NCI-H128 (cell line): ENCODE measurements around the gene ARV1.
"Not testable (repeated sequence)": the region's sequence is repeated elsewhere in the genome, so short reads cannot be mapped to it uniquely, and the experiment has no call there.

Experiments used
- DNase-seq: peaks from one replicate; lab custom pipeline; 2025; ENCODE audit not compliant: unreplicated experiment; lab: John Stamatoyannopoulos, UW

Gene ARV1

DNA sequence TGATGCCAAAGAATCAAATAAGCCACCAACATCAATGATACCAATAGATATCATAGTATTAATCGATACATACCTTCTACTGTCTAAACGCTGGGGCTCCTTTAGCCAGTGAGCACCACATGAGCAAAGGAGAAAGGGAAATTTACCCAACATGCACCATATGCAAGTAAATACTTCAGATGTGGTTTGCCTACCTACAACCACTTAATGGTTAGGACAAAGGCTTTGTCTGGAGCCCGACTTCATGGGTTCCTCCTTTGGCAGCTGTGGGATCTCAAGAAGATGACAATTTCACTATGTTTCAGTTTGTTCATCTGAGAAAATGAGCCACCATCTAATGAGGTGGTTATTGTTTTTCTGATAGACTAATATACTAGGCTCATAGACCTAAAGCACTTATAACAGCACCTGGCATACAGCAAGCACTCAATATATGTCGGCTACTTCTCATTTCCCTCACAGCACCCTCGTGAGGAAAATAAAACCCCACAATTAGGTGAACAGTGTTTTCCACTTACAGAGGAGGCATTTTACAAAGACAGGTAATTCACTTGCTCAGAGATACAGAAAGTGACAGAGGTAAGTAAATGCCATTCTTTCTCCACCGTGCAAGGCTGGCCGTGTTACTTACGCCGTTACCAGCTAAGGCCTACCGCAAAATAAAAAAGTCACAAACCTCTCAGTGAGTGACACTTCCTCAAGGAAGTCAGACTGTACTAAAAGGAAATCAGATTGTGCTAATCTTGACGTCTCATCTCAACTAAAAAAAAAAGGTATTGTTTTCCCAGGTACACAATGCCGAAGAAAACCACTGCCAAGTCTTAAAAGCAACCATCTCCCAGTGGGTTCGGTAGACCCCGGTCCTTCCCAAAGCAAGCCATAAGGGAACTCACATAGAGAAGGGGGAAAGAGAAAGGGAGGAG, 1.8 kb upstream of the ARV1 start:
- no peak for DNase-seq

DNA sequence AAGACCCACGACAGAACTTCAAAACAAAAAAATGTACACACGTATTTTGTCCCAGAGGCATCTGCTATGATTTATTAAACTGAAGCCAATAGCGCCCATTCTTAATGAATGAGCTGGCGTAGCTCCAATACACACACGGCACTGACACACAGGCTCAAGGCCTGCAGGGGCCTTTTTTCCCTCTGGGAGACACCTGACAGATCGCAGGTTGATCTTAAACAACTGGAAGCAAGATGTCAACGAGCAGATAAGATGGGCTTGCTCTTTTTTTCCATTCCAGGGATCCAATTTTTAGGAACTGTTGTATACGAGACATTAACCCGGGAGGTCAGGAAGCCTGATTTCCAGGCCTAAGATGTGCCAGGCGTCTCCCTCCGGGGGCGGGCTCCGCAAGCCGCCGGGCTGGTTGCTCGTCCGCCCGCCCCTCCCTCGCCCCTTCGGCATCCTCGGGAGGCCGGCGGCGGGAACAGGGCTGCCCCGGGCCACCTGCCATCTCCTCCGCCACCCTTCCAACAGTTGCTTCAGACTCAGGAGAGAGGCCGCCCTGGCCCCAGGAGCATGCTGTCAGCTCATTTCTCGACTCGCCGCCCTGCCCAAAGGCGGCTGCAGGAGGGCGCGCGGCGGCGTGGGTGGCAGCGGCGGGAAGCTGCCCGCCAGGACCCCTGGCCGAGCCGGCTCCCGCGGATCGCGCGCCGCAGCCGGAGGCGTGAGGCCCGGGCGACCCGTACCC, 968 bp upstream of the ARV1 start:
- DNase-seq: peak; percentile 45

DNA sequence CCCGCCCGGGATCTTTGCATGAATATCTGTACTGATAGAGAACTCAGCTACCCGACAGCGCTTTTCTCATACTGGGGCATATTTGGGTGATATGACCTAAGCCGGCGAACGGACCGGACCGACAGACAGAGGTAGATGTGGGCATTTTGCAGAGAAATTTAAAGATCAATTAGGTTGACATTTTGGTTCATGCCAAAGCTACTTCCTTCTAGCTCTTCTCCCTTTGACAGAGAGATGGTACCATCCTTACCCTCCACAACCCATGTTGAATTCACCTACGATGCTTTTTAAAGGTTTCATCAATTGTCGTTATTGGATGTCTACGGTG, 459 bp downstream of the ARV1 start:
- no peak for DNase-seq

- no peak for DNase-seq
Measured at GRCh38 chr1:230979952-230980351, 1.1 kb downstream of the ARV1 start.

DNA sequence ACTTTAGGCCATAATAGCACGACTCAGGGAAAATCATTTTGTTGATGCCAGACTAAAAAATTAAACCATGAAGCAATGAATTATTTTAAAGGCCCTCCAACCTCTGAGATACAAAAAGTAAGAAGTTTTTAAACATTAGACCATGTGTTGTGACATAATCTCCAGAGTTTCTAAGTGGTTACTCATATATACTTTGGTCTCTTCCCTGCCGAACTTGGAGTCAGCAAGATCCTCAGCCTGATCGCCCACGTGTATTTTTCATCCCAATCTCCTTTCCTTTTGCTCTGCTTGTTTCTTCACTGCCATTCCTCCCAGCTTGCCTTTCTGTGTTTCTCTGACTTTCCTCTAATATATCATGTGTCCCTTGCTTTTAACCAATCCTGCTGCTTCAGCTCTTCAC, 3.8 kb downstream of the ARV1 start:
- no peak for DNase-seq

GRCh38 chr1:230983811-230984210, 4.9 kb downstream of the ARV1 start:
- no peak for DNase-seq

DNA sequence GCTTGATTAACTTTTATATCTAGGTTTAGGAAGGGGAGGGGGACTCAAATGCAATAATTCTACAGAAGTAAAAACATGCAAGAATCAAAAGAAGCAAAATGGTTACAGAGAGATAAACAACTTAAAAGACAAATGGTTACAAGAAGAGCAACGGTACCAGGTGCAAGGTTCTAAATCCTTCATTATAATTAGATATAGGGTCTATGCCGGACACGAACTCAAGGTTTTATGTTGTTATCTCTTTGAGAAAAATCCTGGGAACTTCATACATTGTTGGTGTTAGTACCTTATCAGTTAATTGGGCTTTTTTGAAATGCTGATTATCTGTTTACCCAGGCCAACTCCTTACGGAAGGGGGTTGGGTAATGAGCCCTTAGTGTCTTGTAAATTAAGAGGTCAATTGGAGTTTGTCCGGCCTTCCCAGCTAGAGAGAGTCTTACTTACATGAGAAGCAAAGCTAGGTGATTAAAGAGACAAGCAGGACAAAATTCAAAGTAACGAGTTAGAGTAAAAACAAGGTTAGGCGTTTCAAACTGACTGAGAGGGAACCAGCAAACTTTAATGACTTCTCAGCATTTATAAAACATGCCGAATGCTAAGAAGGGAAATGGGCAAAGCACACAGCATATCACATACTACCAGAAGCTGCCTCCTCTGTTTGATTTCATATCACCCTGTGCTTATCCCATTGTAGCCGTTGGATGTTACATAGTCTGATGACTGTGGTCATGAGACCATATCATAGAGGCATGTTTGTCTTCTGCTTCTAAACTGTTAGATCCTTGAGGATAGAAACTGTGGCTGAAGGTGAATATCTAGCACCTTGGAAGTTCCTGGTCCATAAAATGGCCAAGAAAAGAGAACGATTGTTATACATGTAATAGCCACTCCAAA, 6.0 kb downstream of the ARV1 start:
- not testable (repeated sequence) for DNase-seq

GRCh38 chr1:230985711-230986110, 6.8 kb downstream of the ARV1 start:
- no peak for DNase-seq

- DNase-seq: no peak
Measured at GRCh38 chr1:230986976-230987375, 8.1 kb downstream of the ARV1 start.

DNA sequence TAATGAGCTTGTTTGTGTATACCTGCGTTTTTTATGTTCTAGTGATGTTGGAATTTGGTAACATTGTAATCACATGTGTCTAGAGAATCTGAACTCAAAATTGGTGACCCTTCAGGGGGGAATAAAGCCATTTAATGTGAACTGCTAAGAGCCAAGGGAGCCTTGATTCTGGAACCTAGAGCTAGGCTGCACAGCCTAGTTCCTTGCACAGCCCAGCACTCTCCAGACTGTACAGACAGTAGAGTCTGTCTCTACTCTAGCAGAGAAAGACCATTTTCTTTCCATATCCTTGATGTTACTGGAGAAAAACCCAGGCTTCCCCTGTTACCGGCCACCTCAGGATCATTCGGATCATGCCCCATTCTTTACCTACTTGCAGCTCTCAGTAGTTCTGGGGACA, 8.6 kb downstream of the ARV1 start:
- DNase-seq: no peak

- DNase-seq: no peak
Measured at GRCh38 chr1:230992100-230992774, 13.3 kb downstream of the ARV1 start.

DNA sequence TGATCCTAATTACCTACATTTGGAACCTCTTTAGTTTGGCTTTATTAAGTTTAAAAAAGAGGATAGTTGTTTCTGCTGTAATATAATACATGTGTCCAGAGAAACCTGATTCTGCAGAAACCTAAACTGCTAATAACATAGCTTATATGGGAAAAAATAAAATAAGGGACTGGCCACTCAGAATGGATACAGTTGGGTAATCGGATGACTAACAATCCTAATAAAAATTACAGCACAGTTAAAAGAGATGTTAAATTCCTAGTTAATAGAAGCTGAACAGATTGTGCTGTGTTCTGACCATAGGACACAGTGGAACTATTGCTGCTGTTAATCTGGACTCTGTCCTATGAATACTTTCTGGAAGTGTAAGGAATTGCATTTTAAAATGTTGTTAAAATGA, 16.0 kb downstream of the ARV1 start:
- DNase-seq: no peak

GRCh38 chr1:231000201-231000600, 21.3 kb downstream of the ARV1 start:
- no peak for DNase-seq

DNA sequence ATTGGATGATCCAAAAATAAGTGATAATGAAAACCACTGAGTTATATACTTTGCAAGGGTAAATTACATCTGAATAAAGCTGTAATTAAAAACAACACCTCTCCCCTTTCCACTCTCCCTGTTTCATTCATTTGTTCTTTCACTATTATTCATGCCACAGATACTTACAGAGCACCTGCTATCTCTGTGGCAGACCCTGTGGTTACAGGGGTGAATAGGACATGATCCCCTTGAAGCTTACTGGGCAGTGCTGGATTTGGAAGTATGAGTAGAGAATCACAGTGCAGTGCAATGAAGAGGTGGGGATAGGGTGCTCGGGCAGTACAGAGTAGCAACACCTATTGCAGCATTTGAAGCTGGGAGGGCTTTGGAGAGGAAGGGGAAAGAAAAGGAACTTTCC, 21.7 kb downstream of the ARV1 start:
- DNase-seq: no peak

- no peak for DNase-seq
Measured at GRCh38 chr1:231001892-231002291, 23.0 kb downstream of the ARV1 start.

GRCh38 chr1:231007535-231007934, 28.6 kb downstream of the ARV1 start:
- DNase-seq: not testable (repeated sequence)

GRCh38 chr1:231011360-231011759, 32.5 kb downstream of the ARV1 start:
- DNase-seq: no peak

DNA sequence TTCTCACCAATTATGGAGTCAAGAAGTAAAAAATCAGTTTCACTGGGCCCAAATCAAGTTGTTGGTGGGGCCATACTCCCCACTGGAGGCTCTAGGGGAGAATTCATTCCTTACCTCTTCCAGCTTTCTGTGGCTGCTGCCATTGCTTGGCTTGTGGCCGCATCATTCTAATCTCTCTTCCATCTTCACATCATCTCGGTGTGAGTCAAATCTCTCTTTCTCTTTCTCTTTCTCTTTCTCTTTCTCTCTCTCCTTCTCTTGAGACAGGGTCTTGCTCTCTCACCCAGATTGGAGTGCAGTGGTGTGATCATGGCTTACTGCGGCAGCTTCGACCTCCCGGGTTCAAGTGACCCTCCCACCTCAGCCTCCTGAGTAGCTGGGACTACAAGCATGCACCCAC, 33.1 kb downstream of the ARV1 start:
- no peak for DNase-seq

DNA sequence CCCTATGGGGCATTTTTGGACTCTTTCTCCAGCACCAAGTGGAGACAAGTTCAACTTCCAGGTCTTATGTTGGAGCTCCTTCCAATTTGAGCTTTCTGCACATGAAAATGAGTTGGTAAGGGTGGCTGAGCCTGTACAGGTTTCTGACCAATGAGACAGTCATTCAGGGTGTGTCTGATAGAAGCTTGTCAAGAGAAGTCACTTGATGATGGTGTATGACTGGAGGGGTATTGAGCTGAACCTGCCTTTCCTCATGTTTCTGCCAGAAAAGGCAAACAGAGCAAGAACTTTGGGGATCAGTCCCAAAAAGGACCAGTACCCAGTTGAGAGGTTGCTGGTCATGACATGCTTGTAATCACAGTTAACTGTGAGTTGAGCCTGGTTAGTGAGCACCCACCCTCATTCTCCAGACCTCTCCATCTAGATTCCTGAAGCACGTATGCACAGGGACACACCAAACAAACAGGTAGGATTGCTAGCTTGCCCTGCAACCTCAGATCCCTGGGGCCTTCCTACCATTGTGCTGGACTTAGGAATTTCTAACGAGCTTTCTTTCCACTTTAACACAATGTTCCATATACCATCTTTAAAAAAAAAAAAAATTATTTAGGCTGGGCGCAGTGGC, 34.6 kb downstream of the ARV1 start:
- no peak for DNase-seq

- DNase-seq: no peak
Measured at GRCh38 chr1:231016234-231016633, 37.3 kb downstream of the ARV1 start.
